Measurements from ENCODE around the gene CCDC171. TPM values are rescaled to one million over a fixed set of nuclear protein-coding genes. Genes with fewer than 3 reads are reported as not detected.

The CCDC171 gene
- total RNA-seq, 1 experiment from 2014 or later, result 2.4 TPM

- no peaks in the 10 kb centered on the region for H3K23me2 ChIP-seq (ENCODE audit: insufficient read length, low read depth, low read length, poor library complexity, severe bottlenecking)
- H4K91ac ChIP-seq (ENCODE audit: insufficient read length, low read depth, low read length), result no peak overlapping the region
- no peaks in the 10 kb centered on the region for H3K4me1 ChIP-seq (ENCODE audit: insufficient read depth, low read length)
- peaks cover 5 to 10% of the 10 kb centered on the region in 2 experiments; a peak in 3 of 5 replicates for H3K9me3 Mint-ChIP-seq
- H2AFZ ChIP-seq (ENCODE audit: low read length), result no peak overlapping the region
- no peak overlapping the region for H3K14ac ChIP-seq (ENCODE audit: insufficient read depth, low read length)
- no peak overlapping the region for H2BK120ac ChIP-seq (ENCODE audit: low read depth, low read length, poor library complexity, severe bottlenecking)
- no peak overlapping the region for H3K27ac ChIP-seq (ENCODE audit: insufficient read length, low read depth, low read length)
- no peak overlapping the region for H3K4me2 ChIP-seq (ENCODE audit: insufficient read depth, insufficient read length, low read length)
- WGBS (ENCODE audit: extremely low coverage, insufficient read length, low lambda C conversion rate), result no CpG with 5 or more reads among the region's 1 CpG
- no peaks in the 10 kb centered on the region for H4K20me1 ChIP-seq (ENCODE audit: control insufficient read depth, insufficient read depth, insufficient read length)
- H2AK5ac ChIP-seq (ENCODE audit: insufficient read length, low read length), result no peak overlapping the region
- H3K4me3 Mint-ChIP-seq, result no peak overlapping the region
- no peak overlapping the region for H2BK20ac ChIP-seq (ENCODE audit: low read depth, low read length, poor library complexity, severe bottlenecking)
- H3K4ac ChIP-seq (ENCODE audit: low read depth, low read length), result no peak overlapping the region
- no peak overlapping the region for H3K56ac ChIP-seq (ENCODE audit: insufficient read length, low read depth, low read length)
- H3K27me3 ChIP-seq (ENCODE audit: insufficient read depth, low read length), result no peaks in the 10 kb centered on the region
- H3K27me3 Mint-ChIP-seq (ENCODE audit: low read depth), result no peaks in the 10 kb centered on the region
- H3K27ac Mint-ChIP-seq, result no peak overlapping the region
- DNase-seq, result no peak
- no peak overlapping the region for H3T11ph ChIP-seq (ENCODE audit: low read length)
- H3K18ac ChIP-seq (ENCODE audit: insufficient read length, low read depth, low read length), result no peak overlapping the region
- H2BK12ac ChIP-seq (ENCODE audit: insufficient read length, low read depth, low read length), result no peak overlapping the region
- TF ChIP-seq CTCF (conservative IDR thresholded peaks at IDR 0.05), result no peak
- H3K9ac ChIP-seq (ENCODE audit: extremely low read depth, insufficient read length, low read length), result no peak overlapping the region
- no peaks in the 10 kb centered on the region for H3K79me2 ChIP-seq (ENCODE audit: insufficient read depth, low read length)
- no peak overlapping the region for H4K8ac ChIP-seq (replicated peaks; ENCODE audit: insufficient read length, low read depth, low read length)
- H2BK5ac ChIP-seq (ENCODE audit: insufficient read length, low read length), result no peak overlapping the region
- no peak overlapping the region for H4K5ac ChIP-seq (ENCODE audit: insufficient read length, low read depth, low read length)
- H3K79me1 ChIP-seq (ENCODE audit: insufficient read depth, low read depth, low read length, poor library complexity, severe bottlenecking), result no peaks in the 10 kb centered on the region
- no peaks in the 10 kb centered on the region for H3K9me3 ChIP-seq (ENCODE audit: control insufficient read depth, low read depth, low read length)
- H3K23ac ChIP-seq (ENCODE audit: insufficient read length, low read depth, low read length), result no peak overlapping the region
- H3K36me3 Mint-ChIP-seq (ENCODE audit: insufficient read depth in 1 of 3, low read depth in 3 of 3), result peaks cover 3 to 9% (median 5%) of the 10 kb centered on the region in 3 experiments; a peak in 3 of 7 replicates
- H3K4me1 Mint-ChIP-seq, result no peaks in the 10 kb centered on the region
- H2BK15ac ChIP-seq (ENCODE audit: low read depth, low read length), result no peak overlapping the region
Measured at GRCh38 chr9:15889555-15889954, 336.7 kb downstream of the CCDC171 start.

Data from H9 (cell line).